ENCODE measurements around the gene KATNA1.

The KATNA1 gene

DNA sequence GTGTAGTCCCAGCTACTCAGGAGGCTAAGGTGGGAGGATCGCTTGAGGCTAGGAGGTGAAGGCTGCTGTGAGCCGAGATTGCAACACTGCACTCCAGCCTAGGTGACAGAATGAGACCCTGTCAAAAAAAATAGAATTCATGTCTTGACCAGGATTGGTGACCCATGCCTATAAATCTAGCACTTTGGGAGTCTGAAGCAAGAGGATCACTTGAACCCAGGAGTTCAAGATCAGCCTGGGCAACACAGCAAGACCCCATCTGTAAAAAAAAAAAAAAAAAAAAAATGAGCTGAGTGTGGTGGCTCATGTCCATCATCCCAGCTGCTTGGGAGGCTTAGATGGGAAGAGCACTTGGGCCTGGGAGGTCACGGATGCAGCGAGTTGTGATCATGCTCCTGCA, 48.0 kb downstream of the KATNA1 start:
- DNase-seq: no peak

DNA sequence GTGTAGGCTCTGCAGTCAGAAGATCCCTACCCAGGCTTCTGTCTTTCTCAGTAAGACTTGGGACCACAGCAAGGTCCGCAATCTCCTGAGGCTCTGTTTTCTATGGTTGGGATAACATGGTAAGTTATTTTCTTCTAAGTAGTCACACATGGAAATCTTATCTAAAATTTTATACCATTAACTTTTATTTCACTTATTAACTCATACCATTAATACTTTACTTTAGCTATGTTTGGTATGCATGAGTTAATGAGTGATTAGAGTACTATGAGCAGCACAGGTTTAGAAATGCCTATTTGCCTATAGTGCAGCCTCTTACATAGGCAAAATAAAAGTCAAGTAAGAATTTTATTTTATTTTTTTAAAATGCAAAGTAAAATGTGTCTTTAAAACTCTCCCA, 55.1 kb downstream of the KATNA1 start:
- no peak for DNase-seq

DNA sequence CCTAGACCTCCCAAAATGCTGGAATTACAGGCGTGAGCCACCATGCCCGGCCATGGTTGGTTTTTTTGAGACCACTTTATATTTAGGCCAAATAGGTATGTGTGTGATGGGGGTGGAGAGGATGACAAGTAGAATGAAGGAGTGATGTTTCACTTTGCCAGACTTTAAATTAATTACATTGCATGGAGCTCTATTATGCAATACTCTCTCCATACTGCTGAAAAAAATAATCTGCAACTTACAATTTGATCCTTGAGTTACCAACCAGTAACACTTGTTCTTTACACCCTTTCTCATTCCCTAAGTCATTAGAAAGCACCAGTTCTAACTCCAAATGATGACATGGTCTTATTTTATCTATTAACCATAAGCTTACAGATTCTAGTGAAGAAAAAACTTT, 55.5 kb downstream of the KATNA1 start:
- DNase-seq: no peak

DNA sequence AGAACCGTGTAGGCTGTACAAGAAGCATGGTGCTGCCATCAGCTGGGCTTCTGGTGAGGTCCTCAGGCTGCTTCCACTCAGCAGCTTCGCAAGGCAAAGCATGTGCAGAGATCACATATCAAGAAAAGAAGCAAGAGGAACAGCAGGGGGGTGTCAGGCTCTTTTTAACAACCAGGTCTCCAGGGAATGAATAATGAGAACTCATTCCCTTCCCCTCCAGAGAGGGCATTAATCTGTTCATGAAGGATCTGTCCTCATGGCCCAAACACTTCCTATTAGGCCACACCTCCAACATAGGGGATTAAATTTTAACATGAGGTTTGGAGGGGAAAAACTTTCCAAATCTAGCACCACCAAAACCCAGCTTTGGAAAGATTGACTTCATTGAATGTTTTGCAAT, 62.4 kb downstream of the KATNA1 start:
- no peak for DNase-seq

DNA sequence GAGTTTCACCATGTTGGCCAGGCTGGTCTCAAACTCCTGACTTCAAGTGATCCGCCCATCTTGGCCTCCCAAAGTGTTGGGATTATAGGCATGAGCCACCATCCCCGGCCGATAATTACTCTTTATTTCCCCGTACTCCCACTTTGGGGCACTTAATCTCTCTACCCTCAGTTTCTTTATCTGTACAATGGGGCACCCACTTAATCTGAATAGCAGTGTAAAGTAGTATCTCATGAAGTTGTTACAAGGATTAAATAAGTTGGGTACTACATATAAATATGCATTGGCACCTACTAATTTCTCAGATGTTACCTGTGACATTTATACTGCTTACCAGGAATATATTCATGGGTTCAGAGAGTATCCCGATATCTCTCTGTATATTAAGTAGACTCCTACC, 67.2 kb downstream of the KATNA1 start:
- no peak for DNase-seq

DNA sequence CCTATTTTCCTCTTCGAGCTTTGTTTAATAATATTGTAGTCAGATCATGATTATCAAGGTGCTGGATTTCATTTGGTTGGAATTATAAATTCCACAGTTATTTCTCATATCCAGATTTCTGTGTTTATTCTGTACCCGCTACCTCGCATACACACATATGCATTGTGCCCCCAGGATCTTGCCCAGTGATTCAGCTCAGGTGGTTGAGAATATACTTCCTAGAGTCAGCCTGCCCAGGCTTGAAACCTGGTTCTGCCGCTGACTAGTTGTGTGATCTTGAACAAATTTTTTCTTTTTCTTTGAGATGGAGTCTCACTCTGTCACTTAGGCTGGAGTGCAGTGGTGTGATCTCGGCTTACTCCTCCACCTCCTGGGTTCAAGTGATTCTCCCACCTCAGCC, 67.6 kb downstream of the KATNA1 start:
- DNase-seq: no peak

DNA sequence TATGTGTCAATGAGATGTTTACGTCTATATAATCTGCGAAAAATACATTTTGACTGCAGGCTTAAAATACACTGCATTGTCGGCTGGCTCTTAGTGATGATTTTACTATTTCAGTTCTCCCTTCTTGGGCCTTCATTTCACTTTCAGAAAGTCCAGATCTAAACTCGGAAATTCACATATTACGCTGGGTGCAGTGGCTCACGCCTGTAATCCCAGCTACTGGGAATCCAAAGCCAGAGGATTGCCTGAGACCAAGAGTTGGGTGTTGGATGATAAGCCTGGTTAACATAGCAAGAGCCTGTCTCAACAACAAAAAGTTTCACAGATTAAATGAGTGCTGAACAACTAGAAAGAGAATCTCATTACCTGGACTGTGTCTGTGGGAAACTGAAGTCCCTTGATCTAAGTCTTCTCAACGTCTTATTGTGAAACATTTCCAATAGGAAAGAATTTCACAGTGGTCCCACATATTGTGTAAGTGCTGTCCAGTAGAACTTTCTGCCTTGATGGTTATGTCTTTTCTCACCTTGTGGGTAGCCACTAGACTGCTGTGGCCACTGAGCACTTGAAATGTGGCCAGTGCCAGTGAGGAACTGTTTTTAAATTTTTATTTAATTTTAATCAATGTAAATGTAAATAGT, 80.4 kb downstream of the KATNA1 start:
- no peak for DNase-seq

DNA sequence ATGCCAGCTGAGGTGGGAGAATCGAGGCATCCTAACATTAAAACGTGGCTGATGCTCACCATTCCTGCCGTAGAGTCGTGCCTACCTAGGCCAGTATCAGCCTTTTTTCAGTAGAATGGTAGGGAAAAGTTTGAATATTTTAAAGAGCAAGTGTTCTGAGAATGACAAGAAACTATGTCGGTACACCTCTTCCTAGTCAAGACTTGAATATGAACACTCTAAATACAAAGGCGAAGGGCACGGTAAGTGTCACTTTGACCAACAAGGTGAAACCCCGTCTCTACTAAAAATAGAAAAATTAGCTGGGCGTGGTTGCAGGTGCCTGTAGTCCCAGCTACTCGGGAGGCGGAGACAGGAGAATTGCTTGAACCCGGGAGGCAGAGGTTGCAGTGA, 81.3 kb downstream of the KATNA1 start:
- peak; percentile 26 for DNase-seq

DNA sequence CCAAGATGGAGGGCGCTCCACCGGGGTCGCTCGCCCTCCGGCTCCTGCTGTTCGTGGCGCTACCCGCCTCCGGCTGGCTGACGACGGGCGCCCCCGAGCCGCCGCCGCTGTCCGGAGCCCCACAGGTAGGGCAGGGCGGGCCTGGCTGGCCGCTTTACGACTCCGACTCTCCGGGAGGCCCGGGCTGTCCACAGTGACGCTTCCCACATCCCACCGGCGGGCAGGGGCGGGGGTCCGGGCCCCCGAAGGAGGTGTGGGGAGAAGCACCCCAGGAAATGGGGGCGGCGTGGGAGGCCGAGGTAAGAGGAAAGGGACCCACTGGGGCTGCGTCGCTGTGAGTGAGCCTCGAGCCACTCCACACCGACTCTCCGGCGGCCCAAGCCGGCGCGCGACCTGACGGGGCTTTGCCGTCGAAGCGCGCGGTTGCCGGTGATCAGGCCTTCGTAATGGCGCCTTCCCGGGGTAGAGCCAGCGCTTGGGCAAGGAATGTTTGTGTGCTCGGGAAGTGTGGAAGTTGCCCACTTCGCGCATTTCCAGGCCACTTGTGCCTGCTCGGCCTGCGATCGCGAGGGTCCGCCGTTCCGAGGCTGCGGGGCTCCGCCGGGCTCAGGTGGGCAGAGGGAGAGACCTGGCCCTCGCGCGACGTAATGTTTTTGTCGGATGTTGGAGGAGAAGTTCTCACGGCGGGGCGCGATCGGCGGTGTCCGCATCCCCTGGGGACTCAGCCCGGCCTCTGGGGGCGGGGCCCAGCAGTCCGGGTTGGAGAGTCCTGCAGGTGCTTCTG, 81.9 kb downstream of the KATNA1 start:
- DNase-seq: no peak

DNA sequence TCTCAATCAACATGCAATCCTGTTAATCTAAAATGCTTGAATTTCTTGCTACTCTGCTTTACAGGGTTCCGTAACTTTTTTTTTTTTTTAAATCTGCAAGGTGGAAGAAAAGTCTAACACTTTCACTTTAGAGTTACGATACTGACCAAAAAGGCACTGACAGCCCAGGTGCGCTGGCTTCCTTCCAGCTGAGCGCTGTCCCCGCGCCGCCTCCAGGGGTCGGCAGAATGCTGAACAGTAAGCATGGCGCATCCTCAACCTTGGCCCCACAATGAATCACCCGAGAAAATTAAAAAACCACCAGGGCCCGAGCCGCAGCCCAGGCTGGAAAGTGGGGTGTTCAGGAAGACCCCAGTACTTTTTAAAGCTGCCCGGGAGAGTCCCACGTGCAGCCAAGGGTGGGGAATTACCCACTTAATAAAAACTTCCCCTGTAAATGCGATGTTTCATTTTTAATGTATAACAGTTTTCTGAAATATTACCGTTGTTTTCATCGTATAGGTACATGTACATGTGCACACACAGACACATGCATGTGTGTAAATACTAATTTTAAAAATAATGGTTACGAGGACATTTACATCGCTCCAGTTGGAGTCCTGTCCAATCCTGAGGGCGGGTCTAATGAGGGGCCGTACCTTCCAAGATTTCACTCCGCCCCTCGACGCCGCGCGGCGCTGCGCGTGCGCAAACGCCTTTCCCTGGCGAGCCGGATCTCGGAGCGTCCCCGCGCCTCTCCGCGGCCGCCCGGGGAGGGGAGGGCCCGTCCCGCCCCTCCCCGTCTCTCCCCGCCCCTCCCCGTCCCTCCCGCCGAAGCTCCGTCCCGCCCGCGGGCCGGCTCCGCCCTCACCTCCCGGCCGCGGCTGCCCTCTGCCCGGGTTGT, 82.7 kb downstream of the KATNA1 start, which contains the start of gene GINM1:
GINM1 (plus strand) TSS at position 849 of the 883 bp plus-strand sequence. CDS start 40 bp downstream, outside the sequence.
- DNase-seq: peak; percentile 85

DNA sequence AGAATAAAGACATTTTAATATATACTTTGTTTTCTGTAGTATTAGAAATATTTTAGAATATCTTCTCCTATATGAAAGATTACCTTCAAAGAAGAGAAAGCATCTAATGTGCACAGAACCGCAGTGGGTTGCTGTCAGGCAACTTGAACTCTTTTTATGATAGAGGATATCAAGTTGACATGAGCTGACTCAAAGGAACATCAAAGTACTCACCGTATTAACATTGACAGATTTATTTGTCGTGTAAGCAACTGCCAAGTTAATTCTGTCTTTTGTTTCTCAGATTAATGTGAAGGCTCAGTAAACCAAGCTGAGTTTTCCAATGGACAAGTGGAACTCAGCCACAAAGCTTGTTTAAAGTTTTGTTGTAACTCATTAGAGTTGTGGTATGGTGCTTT, 84.6 kb downstream of the KATNA1 start:
- no peak for DNase-seq

DNA sequence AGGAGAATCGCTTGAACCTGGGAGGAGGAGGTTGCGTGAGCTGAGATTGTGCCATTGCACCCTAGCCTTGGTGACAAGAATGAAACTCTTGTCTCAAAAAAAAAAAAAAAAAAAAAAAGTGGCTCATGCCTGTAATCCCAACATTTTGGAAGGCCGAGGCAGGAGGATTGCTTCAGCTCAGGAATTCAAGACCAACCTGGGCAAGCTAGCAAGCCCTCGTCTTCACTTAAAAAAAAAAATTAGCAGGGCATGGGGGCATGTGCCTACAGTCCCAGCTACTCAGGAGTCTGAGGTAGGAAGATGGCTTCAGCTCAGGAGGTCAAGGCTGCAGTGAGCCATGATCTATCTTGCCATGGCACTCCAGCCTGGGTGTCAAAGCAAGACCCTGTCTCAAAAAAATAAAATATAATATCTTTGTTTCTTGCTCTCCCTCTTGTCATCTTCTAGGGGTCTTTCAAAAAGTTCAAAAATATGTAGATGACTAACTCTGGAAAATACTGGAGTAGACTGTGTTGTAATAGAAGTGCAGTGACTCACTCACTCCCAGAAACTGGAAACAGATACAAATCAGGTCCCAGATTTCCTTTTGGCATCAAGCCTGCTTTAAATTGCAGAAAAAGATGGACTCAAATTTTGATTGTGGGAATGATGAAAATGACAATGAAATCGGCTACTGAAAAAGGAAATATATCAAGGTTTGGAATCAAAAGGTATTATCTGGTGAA, 85.1 kb downstream of the KATNA1 start:
- no peak for DNase-seq

DNA sequence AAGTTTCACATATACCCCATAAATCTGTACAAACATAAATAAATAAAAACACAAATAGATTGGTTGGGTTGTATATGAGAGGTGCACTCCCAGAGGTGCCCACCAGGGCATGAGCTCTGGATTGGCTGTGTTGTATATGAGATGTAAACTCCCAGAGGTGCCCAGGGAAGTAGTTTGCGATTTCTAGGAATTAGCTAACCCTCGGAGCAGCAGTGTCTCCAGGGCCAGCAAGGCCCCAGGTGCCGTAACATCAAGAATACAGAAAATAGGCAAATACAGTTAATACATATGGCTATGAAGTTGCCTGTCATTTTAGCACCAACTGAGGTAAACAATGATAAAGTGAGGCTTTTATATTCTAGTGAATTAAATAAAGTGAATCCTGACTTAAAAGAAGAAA, 87.8 kb downstream of the KATNA1 start:
- DNase-seq: no peak

DNA sequence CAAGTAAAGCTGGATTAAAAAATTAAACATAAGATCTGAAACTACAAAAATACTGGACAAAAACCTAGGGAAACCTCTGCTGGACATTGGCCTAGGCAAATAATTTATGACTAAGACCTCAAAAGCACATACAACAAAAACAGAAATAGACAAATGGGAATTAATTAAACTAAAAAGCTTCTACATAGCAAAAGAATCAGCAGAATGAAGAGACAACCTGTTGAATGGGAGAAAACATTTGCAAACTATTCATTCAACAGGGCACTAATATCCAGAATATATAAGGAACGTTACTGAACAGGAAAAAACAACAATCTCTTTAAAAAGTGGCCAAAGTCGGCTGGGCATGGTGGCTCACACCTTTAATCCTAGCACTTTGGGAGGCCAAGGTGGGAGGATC, 89.1 kb downstream of the KATNA1 start:
- DNase-seq: no peak

DNA sequence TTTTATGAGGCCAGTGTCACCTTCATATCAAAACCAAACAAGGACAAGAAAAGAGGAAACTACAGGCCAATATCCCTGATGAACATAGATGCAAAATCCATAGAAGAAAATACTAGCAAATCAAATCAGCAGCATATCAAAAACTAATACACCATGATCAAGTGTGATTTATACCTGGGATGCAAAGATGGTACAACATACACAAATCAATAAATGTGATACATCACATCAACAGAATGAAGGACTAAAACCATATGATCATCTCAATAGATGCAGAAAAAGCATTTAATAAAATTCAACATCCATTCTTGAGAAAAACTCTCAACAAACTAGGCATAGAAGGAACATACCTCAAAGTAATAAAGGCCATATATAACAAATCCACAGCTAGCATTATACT, 90.5 kb downstream of the KATNA1 start:
- no peak for DNase-seq

DNA sequence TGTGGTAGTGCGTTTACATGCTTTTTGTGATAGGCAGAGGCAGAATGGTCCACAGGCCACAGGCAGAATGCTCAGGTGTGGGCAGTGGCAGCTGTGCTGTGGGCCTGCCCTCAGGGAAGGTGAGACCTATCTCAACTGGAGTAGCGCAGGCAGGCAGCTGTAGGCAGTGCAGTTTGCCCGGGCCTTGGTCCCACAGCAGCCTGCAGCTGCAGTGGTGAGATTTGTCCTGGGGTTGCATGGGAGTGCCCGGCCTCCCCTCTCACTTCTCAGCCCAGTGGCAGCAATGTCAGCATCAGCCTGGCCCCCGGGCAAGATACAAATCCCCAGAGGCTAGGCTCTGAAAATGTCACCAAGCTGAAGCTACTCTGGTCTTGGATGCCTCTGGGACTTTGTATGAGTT, 96.6 kb downstream of the KATNA1 start:
- no peak for DNase-seq

DNA sequence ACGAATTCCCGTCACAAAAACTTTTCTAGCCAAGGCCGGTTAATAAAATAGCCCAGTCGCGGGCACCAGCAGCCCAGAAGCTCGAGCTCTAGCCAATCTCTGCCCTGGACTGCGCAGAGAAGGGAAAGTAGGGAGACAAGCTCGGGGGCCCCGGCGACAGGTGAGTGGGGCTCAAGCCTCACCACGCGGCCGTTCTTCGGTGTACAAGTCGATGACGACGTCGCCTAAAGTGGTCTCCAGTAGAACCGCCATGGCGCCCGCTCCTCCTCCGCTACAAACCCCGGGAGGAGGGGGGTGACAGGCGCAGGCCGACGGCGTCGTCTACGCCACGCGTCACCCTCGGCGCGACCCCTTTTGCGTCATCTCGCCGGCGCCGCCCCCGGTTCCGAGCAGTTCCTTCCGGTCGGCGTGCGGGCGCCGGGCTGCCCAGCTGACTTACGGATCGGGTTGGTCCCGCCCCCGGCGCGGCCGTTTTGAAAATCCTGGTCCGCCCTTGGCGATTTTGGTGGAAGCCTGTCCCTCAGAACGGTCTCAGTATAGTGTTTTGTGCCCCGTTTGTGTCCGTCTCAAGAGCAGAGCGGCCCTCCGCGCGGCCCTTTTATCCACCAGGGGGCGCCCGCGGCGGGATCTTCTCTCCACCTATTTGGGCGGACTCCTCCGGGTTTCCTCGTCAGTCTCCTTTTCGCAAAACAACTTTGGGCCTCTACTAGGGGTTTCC, 102.6 kb downstream of the KATNA1 start, which contains the start of gene PPIL4:
PPIL4 (minus strand) TSS at position 290 of the 718 bp plus-strand sequence; CDS start at position 252, 38 bp downstream.
- peak; percentile 81 for DNase-seq

DNA sequence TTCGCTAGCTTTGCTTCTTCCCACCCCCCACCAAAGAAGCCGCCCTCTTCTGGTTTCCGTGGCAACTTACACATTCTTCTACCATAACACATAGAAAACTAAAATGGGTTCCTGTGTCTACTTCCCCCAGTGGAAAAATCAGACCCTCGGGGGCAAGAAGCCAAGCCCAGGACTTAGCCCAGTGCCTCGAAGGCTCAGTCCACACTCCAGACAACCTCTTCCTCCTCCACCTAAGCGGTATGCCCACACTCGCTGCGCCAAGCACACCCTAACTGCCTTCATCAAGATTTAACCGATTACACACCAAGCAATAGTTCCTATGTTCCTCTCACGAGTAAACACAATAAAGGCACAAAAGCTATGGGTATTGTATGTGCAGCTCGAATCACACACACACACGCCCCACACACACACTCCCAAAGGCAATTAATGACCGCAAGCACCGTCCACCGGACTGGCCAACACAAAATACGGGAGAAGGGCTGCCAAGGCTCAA, 103.2 kb downstream of the KATNA1 start:
- peak; percentile 12 for DNase-seq
